H1 (cell line): ENCODE data around the gene PDX1. TPM values are rescaled to one million over a fixed set of nuclear protein-coding genes. Genes with fewer than 3 reads are reported as not detected.

ENCODE experiments used
- CTCF ChIA-PET: fragments of 300-600 bp; sonication (Branson Sonifier 250); formaldehyde crosslinking; loops from one replicate; lab custom pipeline; 2021; ENCODE audit not compliant: partially characterized antibody; lab: Charles Lee
- POLR2A ChIA-PET: fragments of 300-600 bp; sonication (Branson Sonifier 250); formaldehyde crosslinking; loops from one replicate; lab custom pipeline; 2021; ENCODE audit warnings: inconsistent platforms; ENCODE audit not compliant: partially characterized antibody; lab: Charles Lee
- DNase-seq, 2 experiments: peaks; one replicate each; pipeline versions ENCODE4 v3.0.0 to v3.0.0-alpha.2; 2010 to 2022; ENCODE audit warnings: low spot score in 2 of 2, low read depth in 1 of 2, mixed read lengths in 1 of 2
- FAIRE-seq: peaks from 2 replicates; lab custom pipeline; 2011; peaks lifted over from hg19 to GRCh38; lab: Jason Lieb, UNC
- H2AFZ ChIP-seq: 2 replicates; pipeline ENCODE4 v1.8.1; 2012; ENCODE audit warnings: low read length, inconsistent platforms
- H2AK5ac ChIP-seq: 2 replicates; pipeline ENCODE4 v1.6.1; 2013; ENCODE audit warnings: low read depth, low read length
- H2BK120ac ChIP-seq: replicated peaks from 2 replicates; pipeline ENCODE3; 2013; ENCODE audit warnings: low read depth, low read length, inconsistent platforms
- H2BK12ac ChIP-seq: 2 replicates; pipeline ENCODE4 v1.6.1; 2013; ENCODE audit warnings: low read depth, low read length
- H2BK15ac ChIP-seq: 2 replicates; pipeline ENCODE4 v1.6.1; 2013; ENCODE audit warnings: low read length
- H2BK20ac ChIP-seq: 2 replicates; pipeline ENCODE4 v1.6.1; 2013; ENCODE audit warnings: low read length
- H2BK5ac ChIP-seq: 2 replicates; pipeline ENCODE4 v1.6.1; 2013; ENCODE audit warnings: low read depth, low read length
- H3K14ac ChIP-seq: 2 replicates; pipeline ENCODE4 v1.6.1; 2013; ENCODE audit warnings: inconsistent platforms; ENCODE audit not compliant: insufficient read length
- H3K18ac ChIP-seq: 2 replicates; pipeline ENCODE4 v1.6.1; 2013; ENCODE audit warnings: low read length; ENCODE audit errors: extremely low read depth
- H3K23ac ChIP-seq: 2 replicates; pipeline ENCODE4 v1.6.1; 2013; ENCODE audit warnings: inconsistent platforms; ENCODE audit not compliant: insufficient read length
- H3K23me2 ChIP-seq: 2 replicates; pipeline ENCODE4 v1.6.1; 2013; ENCODE audit warnings: low read depth, low read length
- H3K27ac ChIP-seq: 2 replicates; pipeline ENCODE4 v1.6.1; 2011; ENCODE audit warnings: low read depth, low read length, inconsistent platforms
- H3K27me3 ChIP-seq, 4 experiments: replicated peaks in 1 of 4; 1 replicate in 1 of 4; 2 replicates in 3 of 4; pipeline versions ENCODE4 v1.6.1 to v1.8.1; 2011 to 2013; ENCODE audit warnings: low read length in 3 of 4, mild to moderate bottlenecking in 3 of 4, inconsistent platforms in 2 of 4, mixed read lengths in 2 of 4, moderate library complexity in 1 of 4; ENCODE audit not compliant: control insufficient read depth in 3 of 4, insufficient read depth in 3 of 4; ENCODE audit errors: extremely low read depth in 1 of 4
- H3K36me3 ChIP-seq, 4 experiments: 2 replicates each; pipeline versions ENCODE4 v1.6.1 to v1.8.1; 2011 to 2013; ENCODE audit warnings: mild to moderate bottlenecking in 4 of 4, low read length in 3 of 4, moderate library complexity in 2 of 4, control low read depth in 1 of 4, inconsistent platforms in 1 of 4; ENCODE audit not compliant: insufficient read depth in 4 of 4, control insufficient read depth in 2 of 4
- H3K4ac ChIP-seq: replicated peaks from 2 replicates; pipeline ENCODE3; 2013; ENCODE audit warnings: low read length, low read depth, mixed read lengths, inconsistent platforms; ENCODE audit not compliant: insufficient read length
- H3K4me1 ChIP-seq, 4 experiments: replicated peaks in 1 of 4; 1 replicate in 1 of 4; 2 replicates in 3 of 4; pipeline versions ENCODE4 v1.6.1 to v1.8.1; 2011 to 2013; ENCODE audit warnings: low read length in 3 of 4, inconsistent platforms in 2 of 4, mixed read lengths in 1 of 4; ENCODE audit not compliant: insufficient read depth in 4 of 4, control insufficient read depth in 3 of 4
- H3K4me2 ChIP-seq, 2 experiments: 2 replicates each; pipeline versions ENCODE4 v1.6.1 to v1.8.1; 2011 to 2013; ENCODE audit warnings: low read depth in 2 of 2, low read length in 2 of 2, control low read depth in 1 of 2, inconsistent platforms in 1 of 2, mild to moderate bottlenecking in 1 of 2; ENCODE audit not compliant: insufficient read depth in 1 of 2
- H3K4me3 ChIP-seq, 4 experiments: fragments of 200-600, 300-600 bp in 1 of 4; sonication (generic), shearing (Covaris generic), sonication (Bioruptor Twin) in 1 of 4; 2 replicates each; pipeline versions ENCODE4 v1.5.1 to v1.8.1; 2011 to 2016; ENCODE audit warnings: low read length in 4 of 4, low read depth in 3 of 4, control low read depth in 2 of 4, inconsistent platforms in 2 of 4, mild to moderate bottlenecking in 2 of 4, mixed read lengths in 1 of 4, moderate library complexity in 1 of 4; ENCODE audit not compliant: insufficient read depth in 2 of 4; ENCODE audit errors: extremely low read depth in 1 of 4
- H3K56ac ChIP-seq: replicated peaks from 2 replicates; pipeline ENCODE3; 2013; ENCODE audit warnings: low read depth, mild to moderate bottlenecking, mixed read lengths, low read length, inconsistent platforms; ENCODE audit not compliant: insufficient read length
- H3K79me1 ChIP-seq: 2 replicates; pipeline ENCODE4 v1.6.1; 2013; ENCODE audit warnings: low read depth, low read length, control low read depth
- H3K79me2 ChIP-seq, 2 experiments: 2 replicates each; pipeline versions ENCODE4 v1.6.1 to v1.8.1; 2012 to 2013; ENCODE audit warnings: low read length in 2 of 2, mild to moderate bottlenecking in 2 of 2, inconsistent platforms in 1 of 2; ENCODE audit not compliant: insufficient read depth in 2 of 2, control insufficient read depth in 1 of 2
- H3K9ac ChIP-seq, 4 experiments: replicated peaks in 1 of 4; 1 replicate in 1 of 4; 2 replicates in 3 of 4; pipeline versions ENCODE4 v1.6.1 to v1.8.1; 2011 to 2013; ENCODE audit warnings: low read depth in 3 of 4, low read length in 3 of 4, control low read depth in 2 of 4, mild to moderate bottlenecking in 2 of 4, moderate library complexity in 2 of 4, inconsistent platforms in 1 of 4; ENCODE audit errors: extremely low read depth in 1 of 4
- H3K9me3 ChIP-seq, 2 experiments: 2 replicates each; pipeline versions ENCODE4 v1.6.1 to v1.8.1; 2012 to 2013; ENCODE audit warnings: mild to moderate bottlenecking in 2 of 2, moderate library complexity in 2 of 2, control low read depth in 1 of 2, inconsistent platforms in 1 of 2, low read depth in 1 of 2, low read length in 1 of 2, mixed read lengths in 1 of 2; ENCODE audit not compliant: insufficient read depth in 2 of 2
- H4K20me1 ChIP-seq, 2 experiments: replicated peaks in 1 of 2; 2 replicates each; pipeline versions ENCODE3 to v1.8.1; 2011 to 2013; ENCODE audit warnings: inconsistent platforms in 2 of 2, low read length in 2 of 2, mild to moderate bottlenecking in 1 of 2; ENCODE audit not compliant: insufficient read depth in 2 of 2, control insufficient read depth in 1 of 2
- H4K5ac ChIP-seq: 2 replicates; pipeline ENCODE4 v1.6.1; 2013; ENCODE audit warnings: low read length, low read depth, mixed read lengths, inconsistent platforms; ENCODE audit not compliant: insufficient read length
- H4K8ac ChIP-seq: 2 replicates; pipeline ENCODE4 v1.8.0; 2013; ENCODE audit warnings: mild to moderate bottlenecking, moderate library complexity, low read length, inconsistent platforms; ENCODE audit not compliant: insufficient read depth; ENCODE audit errors: extremely low read depth
- H4K91ac ChIP-seq: replicated peaks from 2 replicates; pipeline ENCODE3; 2013; ENCODE audit warnings: low read length, mixed read lengths, inconsistent platforms; ENCODE audit not compliant: insufficient read length
- BRCA1 ChIP-seq: IDR thresholded peaks from 2 replicates; pipeline ENCODE4 v1.6.1; 2012; ENCODE audit warnings: low read depth, low read length, improper control_type of control experiment
- CBX8 ChIP-seq: fragments of 300-800, 300-1000 bp; sonication (generic); IDR thresholded peaks from 2 replicates; pipeline ENCODE4 v1.7.1; 2016; ENCODE audit warnings: low read depth, low read length, borderline replicate concordance
- CTBP2 ChIP-seq: IDR thresholded peaks from 2 replicates; pipeline ENCODE4 v1.7.0; 2011; ENCODE audit warnings: borderline replicate concordance, mild to moderate bottlenecking, moderate library complexity, mixed read lengths, low read length; ENCODE audit not compliant: insufficient read depth, insufficient read length
- EP300 ChIP-seq, 2 experiments: IDR thresholded peaks; 1 replicate in 1 of 2; 2 replicates in 1 of 2; pipeline ENCODE4 v1.6.1; 2011 to 2012; ENCODE audit warnings: low read depth in 2 of 2, low read length in 2 of 2, mild to moderate bottlenecking in 2 of 2, borderline replicate concordance in 1 of 2, inconsistent platforms in 1 of 2, moderate library complexity in 1 of 2
- GABPA ChIP-seq: IDR thresholded peaks from 2 replicates; pipeline ENCODE4 v1.6.1; 2011; ENCODE audit warnings: mild to moderate bottlenecking, low read length, moderate library complexity, borderline replicate concordance; ENCODE audit not compliant: insufficient read depth
- JUN ChIP-seq: IDR thresholded peaks from 2 replicates; pipeline ENCODE4 v1.6.1; 2011; ENCODE audit warnings: low read depth, mild to moderate bottlenecking, improper control_type of control experiment, low read length
- POLR2A ChIP-seq, 2 experiments: IDR thresholded peaks; 1 replicate in 1 of 2; 2 replicates in 1 of 2; pipeline ENCODE4 v1.6.1; 2011; ENCODE audit warnings: low read depth in 2 of 2, low read length in 2 of 2, mild to moderate bottlenecking in 2 of 2; ENCODE audit errors: control extremely low read depth in 1 of 2
- RFX5 ChIP-seq: IDR thresholded peaks from 2 replicates; pipeline ENCODE4 v1.6.1; 2011; ENCODE audit warnings: low read depth, low read length, improper control_type of control experiment, borderline replicate concordance
- RXRA ChIP-seq: IDR thresholded peaks from 2 replicates; pipeline ENCODE4 v1.6.1; 2011; ENCODE audit warnings: low read depth, mild to moderate bottlenecking, low read length, moderate library complexity; ENCODE audit not compliant: insufficient read depth
- SAP30 ChIP-seq: fragments of 300-600 bp; sonication (generic); IDR thresholded peaks from 2 replicates; pipeline ENCODE4 v1.7.1; 2012; ENCODE audit warnings: low read length, moderate library complexity, mild to moderate bottlenecking, inconsistent platforms; ENCODE audit not compliant: insufficient read depth, insufficient replicate concordance
- SP4 ChIP-seq: IDR thresholded peaks from 2 replicates; pipeline ENCODE4 v1.6.1; 2012; ENCODE audit warnings: low read length, inconsistent platforms
- WGBS, 2 experiments: shearing (Covaris generic) in 1 of 2; methylation state at CpG; one replicate each; pipeline versions ENCODE4 v1.1.6 to v1.1.7; 2013 to 2015; ENCODE audit warnings: low lambda C conversion rate in 2 of 2, mixed read lengths in 2 of 2, inconsistent platforms in 1 of 2, low coverage in 1 of 2, missing lambda C conversion rate in 1 of 2; ENCODE audit not compliant: insufficient replicate concordance in 2 of 2, insufficient coverage in 1 of 2, insufficient read length in 1 of 2; ENCODE audit errors: extremely low coverage in 1 of 2, missing lambda C conversion rate in 1 of 2; 5-methylcytosine and 5-hydroxymethylcytosine counted together
- polyA plus RNA-seq, 7 experiments: library from polyadenylated mRNA; depleted of rRNA in 3 of 7; stranded (reverse) in 5 of 7; unstranded in 2 of 7; fragments of >200 nt in 5 of 7; fragments of 200-250 nt in 2 of 7; gene quantifications; 1 replicate in 5 of 7; 2 replicates in 1 of 7; 4 replicates in 1 of 7; pipeline versions ENCODE4 v1.2.1 to v1.2.3, GENCODE V29; 2011 to 2013; ENCODE audit warnings: missing spikeins in 2 of 7, mixed read lengths in 2 of 7
- total RNA-seq: library from RNA; stranded (reverse); fragmentation: NEBNext Ultra II Directional; extraction: Animal tissue kit (Norgen Biotek cat#: 25700); gene quantifications from 2 replicates; pipeline ENCODE4 v1.2.1, GENCODE V29; 2021

Gene PDX1
- total and polyA plus RNA-seq, 2 of the 8 experiments (the other 6 are each of a cell fraction or from before 2014, with no cell fraction given): not detected

GRCh38 chr13:27905650-27906049 is 14.2 kb upstream of the PDX1 start:
- no peak overlapping the region for H4K8ac ChIP-seq
- H3K23me2 ChIP-seq: peaks cover 4% of the 10 kb centered on the region; the same call in 1 of the 2 replicates
- peaks cover 0 to 8% (median 4%) of the 10 kb centered on the region in 4 experiments; a peak in 5 of 7 replicates for H3K27me3 ChIP-seq
- no peak overlapping the region for H3K18ac ChIP-seq
- no peak overlapping the region for H2BK120ac ChIP-seq
- H3K56ac ChIP-seq: no peak overlapping the region
- no peak overlapping the region for H4K91ac ChIP-seq
- no peak overlapping the region for H2AK5ac ChIP-seq
- H3K9ac ChIP-seq: no peak overlapping the region
- DNase-seq (no peak), FAIRE-seq (no peak)
- H2AFZ ChIP-seq: no peak overlapping the region
- CTCF ChIA-PET: interaction anchor here (0.7 to 0.9 kb wide), 3 partner anchors 36 to 143 kb away, joined by 3 read pairs; no protein-coding TSS in a partner anchor
- no peaks in the 10 kb centered on the region for H3K79me2 ChIP-seq
- H3K14ac ChIP-seq: no peak overlapping the region
- no peaks in the 10 kb centered on the region for H3K4me1 ChIP-seq
- TF ChIP-seq BRCA1: no peak
- no peak for TF ChIP-seq CBX8
- TF ChIP-seq JUN: no peak
- no peak for TF ChIP-seq EP300 (IDR thresholded peaks at IDR 0.05; ENCODE audit: borderline replicate concordance in 1 of 2, low read depth in 2 of 2, low read length in 2 of 2)
- TF ChIP-seq SAP30: no peak
- TF ChIP-seq RFX5: no peak
- TF ChIP-seq CTBP2: no peak
- no peak for TF ChIP-seq POLR2A (IDR thresholded peaks at IDR 0.05; ENCODE audit: control extremely low read depth in 1 of 2, low read depth in 2 of 2, low read length in 2 of 2)
- no peak for TF ChIP-seq SP4
- no peak for TF ChIP-seq RXRA
- TF ChIP-seq GABPA: no peak
- peaks cover 0 to 3% of the 10 kb centered on the region in 2 experiments for H4K20me1 ChIP-seq
- H2BK15ac ChIP-seq: no peak overlapping the region
- no peak overlapping the region for H2BK20ac ChIP-seq
- H3K79me1 ChIP-seq: no peaks in the 10 kb centered on the region
- no peak overlapping the region for H2BK5ac ChIP-seq
- H3K27ac ChIP-seq: no peak overlapping the region
- 83% methylated on average over 2 of the region's 2 CpGs; no CpG with 5 or more reads in 1 of the 2 experiments for WGBS, 2 experiments
- no peak overlapping the region for H3K4me2 ChIP-seq
- no peaks in the 10 kb centered on the region for H3K9me3 ChIP-seq
- no peak overlapping the region for H4K5ac ChIP-seq
- H3K4me3 ChIP-seq: no peak overlapping the region
- no peak overlapping the region for H3K23ac ChIP-seq
- H2BK12ac ChIP-seq: no peak overlapping the region
- no peak overlapping the region for H3K4ac ChIP-seq
- H3K36me3 ChIP-seq: no peaks in the 10 kb centered on the region
- POLR2A ChIA-PET: interaction anchor here (0.7 kb wide), 1 partner anchor 10 kb away, joined by 4 read pairs; no protein-coding TSS in a partner anchor
